CD1c-positive myeloid dendritic cell (primary cell): ENCODE data around the gene GNAO1.
"Not testable (repeated sequence)": the region's sequence is repeated elsewhere in the genome, so short reads cannot be mapped to it uniquely, and the experiment has no call there.

ENCODE experiments used
- DNase-seq: peaks from one replicate; pipeline ENCODE4 v3.0.0-alpha.2; 2016; ENCODE audit errors: extremely low spot score

GNAO1 gene

DNA sequence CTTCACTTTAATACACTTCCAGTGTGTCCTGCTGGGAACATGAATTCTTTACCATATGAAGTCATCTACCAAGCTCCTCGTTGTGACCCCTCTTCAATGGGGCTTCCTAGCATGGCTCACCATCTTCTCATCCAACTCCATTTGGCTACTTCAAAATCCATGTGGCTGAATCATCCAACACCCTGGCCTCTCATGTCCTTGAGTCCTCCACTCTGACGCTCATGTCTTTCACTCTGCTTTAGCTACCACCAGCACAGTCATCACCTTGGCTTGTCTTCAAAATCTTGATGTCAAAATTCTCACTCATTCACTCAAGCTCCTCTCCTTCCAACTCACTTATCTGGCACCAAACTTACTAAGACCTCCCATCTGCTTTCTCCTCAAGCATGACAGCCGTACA, 198.3 kb downstream of the GNAO1 start:
- DNase-seq = no peak

DNA sequence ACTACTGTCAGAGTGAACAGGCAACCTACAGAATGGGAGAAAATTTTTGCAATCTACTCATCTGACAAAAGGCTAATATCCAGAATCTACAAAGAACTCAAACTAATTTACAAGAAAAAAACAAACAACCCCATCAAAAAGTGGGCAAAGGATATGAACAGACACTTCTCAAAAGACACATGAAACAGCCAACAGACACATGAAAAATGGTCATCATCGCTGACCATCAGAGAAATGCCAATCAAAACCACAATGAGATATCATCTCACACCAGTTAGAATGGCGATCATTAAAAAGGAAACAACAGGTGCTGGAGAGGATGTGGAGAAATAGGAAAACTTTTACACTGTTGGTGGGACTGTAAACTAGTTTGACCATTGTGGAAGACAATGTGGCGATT, 205.4 kb downstream of the GNAO1 start:
- not testable (repeated sequence) for DNase-seq

DNA sequence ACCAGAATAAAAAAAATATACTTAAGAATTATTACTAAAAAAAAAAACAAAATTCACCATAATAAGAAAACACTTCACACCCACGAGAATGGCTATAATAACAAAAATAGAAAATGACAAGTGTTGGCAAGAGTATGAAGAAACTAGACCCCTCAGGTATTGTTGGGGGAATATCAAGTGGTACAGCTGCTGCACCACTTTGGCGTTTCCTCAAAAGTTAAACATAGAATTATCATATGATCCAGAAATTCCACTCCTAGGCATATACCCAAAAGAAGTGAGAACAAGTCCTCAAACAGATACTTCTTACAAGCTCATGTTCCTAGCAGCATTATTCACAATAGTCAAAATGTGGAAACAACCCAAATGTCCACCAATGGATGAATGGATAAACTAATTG, 207.8 kb downstream of the GNAO1 start:
- no peak for DNase-seq

GRCh38 chr16:56399486-56399885, 208.2 kb downstream of the GNAO1 start:
- DNase-seq = no peak

GRCh38 chr16:56400458-56400857, 209.2 kb downstream of the GNAO1 start:
- DNase-seq = no peak

DNA sequence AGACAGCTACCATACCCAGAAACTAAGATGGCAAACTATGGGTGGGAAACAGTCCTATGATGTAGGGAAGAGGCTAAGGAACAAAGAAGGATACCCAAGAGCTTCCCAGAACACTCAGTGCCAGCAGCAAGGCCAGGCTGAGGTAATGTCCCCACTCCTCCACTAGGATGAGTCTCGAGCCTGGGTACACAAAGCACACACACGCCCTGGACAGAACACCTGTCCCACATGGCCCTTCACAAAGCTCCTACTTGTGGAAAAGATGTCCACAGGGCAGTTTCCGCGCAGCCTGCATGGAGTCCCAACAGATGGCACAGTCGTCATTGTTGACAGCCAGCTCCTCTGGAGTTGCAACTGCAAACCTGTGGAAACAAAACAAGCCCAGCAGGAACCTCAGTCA, 210.2 kb downstream of the GNAO1 start:
- no peak for DNase-seq

GRCh38 chr16:56405977-56406672, 214.8 kb downstream of the GNAO1 start:
- no peak for DNase-seq
